GM21737 (cell line): ENCODE results near the gene SUSD1.
A peak's percentile ranks its signal among the peaks of the same experiment; 100 is the strongest.
"Not testable (repeated sequence)": the region's sequence is repeated elsewhere in the genome, so short reads cannot be mapped to it uniquely, and the experiment has no call there.

Experiments used
- ATAC-seq: cut with Tn5 transposase; IDR thresholded peaks from one replicate; pipeline ENCODE4 v1.9.1; 2021; ENCODE audit warnings: mild to moderate bottlenecking, moderate library complexity; ENCODE audit not compliant: unreplicated experiment

SUSD1 gene

DNA sequence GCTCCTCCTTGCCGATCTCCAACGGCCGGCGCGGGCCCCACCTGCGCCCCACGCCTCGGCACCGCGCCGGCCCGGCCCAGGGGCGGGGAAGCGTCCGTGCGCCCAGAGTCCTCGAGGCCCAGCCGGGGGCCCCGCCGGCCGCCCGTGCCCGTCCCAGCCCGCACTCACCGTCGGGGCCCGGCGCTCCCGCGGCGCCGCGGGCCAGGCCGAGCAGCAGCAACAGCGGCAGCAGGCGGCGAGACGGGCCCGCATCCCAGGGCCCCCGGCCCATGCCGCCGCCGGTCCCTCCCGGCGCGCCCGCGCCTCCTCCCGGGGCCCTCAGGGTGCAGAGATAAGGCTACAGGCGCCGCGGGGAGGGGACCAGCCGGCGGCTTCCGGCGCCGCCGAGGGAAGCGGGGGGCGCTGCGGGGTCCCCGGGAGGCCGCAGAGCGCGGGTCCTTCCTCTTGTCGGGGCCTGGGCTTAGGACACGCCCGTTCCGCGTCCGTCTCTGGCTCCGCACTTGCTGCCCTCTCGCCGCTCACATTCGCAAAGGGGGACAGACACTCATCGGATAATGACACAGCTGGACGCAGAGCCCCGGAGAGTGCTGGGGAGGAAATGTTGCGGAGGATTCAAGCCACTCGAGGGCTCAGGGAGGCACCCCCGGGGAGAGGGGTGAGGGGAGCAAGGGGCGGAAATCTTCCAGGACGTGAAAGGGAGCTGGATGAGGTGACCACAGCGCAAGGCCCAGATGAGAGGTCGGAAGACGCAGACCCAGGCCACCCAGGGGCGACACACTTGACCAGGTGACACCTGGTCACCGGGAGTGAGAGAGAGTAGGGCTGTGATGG, at the start of gene SUSD1:
Gene SUSD1, minus strand, starts transcription at position 333 of the 831 bp plus-strand sequence. Its CDS starts 62 bp downstream, at position 271.
- peak; percentile 41 for ATAC-seq

DNA sequence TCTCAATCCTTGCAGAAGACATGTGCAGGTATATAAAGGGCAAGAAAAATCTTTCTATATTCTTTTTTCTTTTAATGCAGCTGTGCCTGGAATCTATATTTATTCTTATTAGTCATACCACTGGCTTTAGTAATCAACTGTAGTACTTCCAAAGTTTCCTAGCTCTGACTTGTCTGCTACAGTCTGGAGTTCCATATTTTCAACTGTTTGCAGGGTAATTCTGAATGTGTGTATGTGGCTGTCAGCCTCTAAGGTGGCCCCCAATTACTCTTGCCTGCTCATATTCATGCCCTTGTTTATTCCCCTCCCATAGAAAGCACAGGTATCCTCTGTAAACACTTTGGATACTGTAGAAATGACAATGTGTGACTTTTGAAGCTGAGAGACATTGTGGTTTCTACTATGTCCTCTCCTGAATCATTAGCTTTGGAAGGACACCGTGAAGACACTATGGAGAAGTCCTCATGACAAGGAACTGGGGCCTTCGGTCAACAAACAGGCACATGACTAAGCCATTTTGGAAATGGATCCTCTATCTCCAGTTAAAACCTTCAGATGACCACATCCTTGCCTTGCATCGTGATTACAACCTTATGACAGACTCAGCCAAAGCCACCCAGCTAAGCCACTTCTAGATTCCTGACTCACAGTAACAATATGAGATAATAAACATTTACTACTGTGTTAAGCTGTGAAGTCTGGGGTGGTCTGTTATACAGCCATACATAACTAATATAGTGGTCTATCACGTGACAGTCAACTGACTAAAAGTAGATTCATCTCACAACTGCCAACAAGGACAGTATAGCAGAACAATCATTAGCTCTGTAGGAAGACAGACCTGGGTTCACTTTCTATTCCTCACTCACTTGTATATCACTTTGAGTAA, 49.5 kb upstream of the SUSD1 start:
- no peak for ATAC-seq

DNA sequence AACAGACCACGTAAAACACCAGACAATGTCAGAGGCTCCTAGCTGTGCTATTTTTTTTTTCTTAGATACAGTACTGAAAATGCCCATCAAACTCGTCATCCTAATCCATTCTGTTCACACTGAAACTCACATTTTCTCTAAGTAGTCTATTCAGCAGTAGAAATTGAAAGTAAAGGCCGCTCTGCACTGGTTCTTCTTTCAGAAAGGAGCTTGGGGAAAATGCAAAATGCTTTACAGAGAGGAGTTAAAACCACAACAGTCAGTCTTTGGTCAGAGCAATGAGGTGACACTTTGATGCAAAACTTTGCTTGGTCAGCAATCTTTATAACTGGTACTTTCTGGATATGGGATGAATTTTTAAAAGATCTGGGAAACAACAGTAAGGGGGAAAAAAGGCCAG, 43.8 kb upstream of the SUSD1 start:
- ATAC-seq: peak; percentile 88

DNA sequence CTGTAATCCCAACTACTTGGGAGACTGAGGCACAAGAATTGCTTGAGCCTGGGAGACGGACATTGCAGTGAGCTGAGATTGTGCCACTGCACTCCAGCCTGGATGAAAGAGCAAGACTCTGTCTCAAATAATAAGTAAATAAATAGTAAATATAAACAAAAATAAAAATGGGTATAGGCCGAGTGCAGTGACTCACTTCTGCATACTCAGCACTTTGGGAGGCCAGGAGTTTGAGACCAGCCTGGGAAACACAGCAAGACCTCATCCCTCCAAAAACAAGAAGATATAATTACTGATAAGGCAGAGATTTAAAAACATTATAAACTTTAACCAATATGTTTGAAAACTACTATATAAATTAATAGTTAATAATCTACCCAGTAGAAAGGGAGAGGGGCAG, 37.8 kb upstream of the SUSD1 start:
- no peak for ATAC-seq

DNA sequence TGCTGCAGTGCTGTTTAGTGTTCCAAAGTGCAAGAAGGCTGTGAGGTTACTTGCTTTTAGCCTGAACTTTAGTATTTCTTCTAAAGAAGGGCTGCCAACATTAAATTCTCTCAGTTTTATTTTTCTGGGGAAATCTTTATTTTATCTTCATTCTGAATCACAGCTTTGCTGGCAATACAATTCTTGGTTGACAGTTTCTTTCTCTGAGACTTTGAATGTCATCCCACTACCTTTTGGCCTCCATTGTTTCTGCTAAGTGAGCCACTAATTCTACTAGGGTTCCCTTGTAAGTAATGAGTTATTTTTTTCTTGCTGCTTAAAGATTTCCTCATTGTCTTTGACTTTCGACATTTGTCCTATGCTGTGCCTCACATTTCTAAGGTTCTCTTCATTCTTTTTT, 32.4 kb upstream of the SUSD1 start:
- ATAC-seq: no peak

- no peak for ATAC-seq
These were observed 28.4 kb upstream of the SUSD1 start for GRCh38 chr9:112203536-112203935.

DNA sequence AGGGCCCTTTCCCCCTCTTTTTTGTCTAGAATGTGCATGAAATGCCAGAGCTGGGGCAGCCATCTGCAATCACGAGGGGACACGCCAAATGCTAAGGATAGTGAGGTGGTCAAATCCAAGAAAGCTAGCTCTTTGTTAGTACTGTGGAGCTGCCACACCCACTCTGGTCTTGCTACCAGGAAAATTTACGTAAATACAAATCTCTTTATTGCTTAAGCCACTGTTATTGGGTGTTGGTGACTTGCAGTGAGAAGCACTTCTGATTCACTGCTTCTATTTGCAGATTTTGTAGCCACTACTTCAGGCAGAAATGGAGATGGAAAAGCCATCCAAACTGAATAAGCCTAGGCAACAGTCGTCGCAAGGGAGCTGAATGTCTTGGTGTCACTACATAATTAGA, 25.6 kb upstream of the SUSD1 start:
- no peak for ATAC-seq

DNA sequence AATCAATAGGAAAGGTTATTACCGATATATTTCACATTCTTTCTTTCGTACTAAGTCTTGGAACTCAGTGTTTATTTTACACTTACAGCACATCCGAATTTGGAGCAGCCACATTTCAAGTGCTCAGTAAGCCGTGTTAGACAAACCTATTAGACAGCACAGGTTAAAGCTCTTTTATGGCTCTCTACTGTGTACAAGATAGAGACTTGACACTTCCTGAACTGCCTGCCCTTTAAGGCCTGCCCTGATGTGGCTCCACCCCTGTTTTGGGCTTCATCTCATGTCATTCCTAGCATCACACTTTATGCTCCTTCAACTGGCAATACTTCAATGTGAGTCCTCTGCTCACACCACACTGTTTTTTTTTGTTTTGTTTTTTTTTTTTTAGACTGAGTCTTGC, 23.5 kb upstream of the SUSD1 start:
- ATAC-seq: no peak

DNA sequence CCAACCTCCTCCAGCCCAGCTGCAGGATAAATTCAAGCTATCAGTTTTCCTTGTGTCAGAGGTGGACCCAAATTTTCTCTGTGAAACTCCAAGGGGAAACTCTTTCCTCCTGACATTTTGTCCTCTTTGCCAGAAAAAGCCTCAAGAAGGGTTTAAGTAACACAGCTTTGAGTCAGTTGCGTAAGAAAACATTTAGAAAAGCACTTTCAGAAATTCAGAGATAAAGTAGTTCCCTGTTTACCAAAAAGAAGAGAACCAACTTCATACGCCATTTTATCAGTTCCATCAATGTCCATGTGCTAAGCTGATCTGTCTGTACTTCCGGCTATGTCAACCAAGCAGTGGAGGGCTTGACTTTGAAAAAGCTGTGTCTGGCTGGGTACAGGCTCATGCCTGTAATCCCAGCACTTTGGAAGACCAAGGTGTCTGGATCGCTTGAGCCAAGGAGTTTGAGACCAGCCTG, 19.9 kb upstream of the SUSD1 start:
- ATAC-seq: no peak

- no peak for ATAC-seq
These were observed 18.6 kb upstream of the SUSD1 start for GRCh38 chr9:112193572-112194288.

GRCh38 chr9:112190320-112190719, 15.2 kb upstream of the SUSD1 start:
- not testable (repeated sequence) for ATAC-seq

DNA sequence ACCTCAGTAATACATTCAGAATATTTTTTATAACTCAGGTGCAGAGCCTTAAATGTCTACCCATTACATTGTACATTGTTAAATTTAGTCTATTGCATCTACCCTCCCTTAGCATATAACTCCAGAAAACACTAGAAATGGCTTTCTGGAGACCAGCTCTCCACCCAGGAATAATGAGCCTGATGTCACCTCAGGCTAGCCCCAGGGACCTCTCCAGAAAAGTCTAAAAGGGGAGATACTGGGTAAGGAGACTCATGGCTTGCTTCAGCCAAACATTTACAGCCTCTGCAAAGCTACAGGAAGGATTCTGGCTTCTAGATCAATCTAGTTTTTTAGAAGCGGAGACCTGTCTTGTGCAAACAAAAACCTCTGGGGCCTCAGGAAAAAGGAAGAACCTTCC, 13.8 kb upstream of the SUSD1 start:
- no peak for ATAC-seq

DNA sequence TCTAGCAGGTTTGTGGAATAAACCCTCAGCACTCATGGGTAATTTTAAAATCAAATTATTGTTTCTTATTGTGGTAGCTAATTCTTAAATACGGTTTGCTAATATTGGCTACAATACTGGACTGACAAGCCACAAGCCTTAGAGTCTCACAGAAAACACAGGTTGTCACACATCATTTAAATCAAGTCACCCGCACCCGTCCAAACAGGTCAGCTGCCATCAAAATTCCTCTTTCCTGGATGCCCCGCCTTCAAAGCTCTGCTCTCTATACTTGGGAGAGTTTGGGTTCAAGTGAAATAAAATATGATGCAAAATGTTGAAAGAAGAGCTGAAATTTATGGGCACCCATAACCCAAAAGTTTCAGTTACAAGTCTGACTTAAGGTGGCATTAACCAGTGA, 12.3 kb upstream of the SUSD1 start:
- ATAC-seq: no peak

GRCh38 chr9:112186695-112187094, 11.6 kb upstream of the SUSD1 start:
- ATAC-seq: no peak

GRCh38 chr9:112184946-112185345, 9.8 kb upstream of the SUSD1 start:
- ATAC-seq: no peak

- ATAC-seq: no peak
These were observed 9.1 kb upstream of the SUSD1 start for GRCh38 chr9:112184221-112184620.

DNA sequence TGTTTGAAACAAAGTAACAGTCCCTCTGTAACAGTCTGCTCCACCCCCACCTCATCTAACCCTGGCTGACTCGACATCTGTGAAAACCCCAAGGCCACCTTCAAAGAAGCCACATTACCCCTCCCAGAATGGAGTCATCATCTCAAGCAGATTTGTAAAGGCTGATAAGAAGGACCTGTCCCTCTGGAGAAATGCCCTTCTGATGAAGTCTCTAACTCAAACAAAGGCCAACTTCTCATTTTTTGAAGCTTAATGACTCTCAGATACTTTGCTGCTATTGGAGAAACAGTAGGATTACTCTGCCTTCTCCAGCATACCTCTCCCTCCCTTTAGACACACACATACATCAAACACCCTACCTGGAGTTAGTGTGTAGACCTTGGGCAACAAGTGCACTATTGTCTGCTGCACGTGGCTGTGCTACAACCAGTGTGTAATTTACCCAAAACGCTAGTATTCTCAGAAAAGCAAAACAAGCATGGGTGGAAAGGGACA, 5.3 kb upstream of the SUSD1 start:
- no peak for ATAC-seq

- ATAC-seq: no peak
These were observed 4.7 kb upstream of the SUSD1 start for GRCh38 chr9:112179816-112180215.

DNA sequence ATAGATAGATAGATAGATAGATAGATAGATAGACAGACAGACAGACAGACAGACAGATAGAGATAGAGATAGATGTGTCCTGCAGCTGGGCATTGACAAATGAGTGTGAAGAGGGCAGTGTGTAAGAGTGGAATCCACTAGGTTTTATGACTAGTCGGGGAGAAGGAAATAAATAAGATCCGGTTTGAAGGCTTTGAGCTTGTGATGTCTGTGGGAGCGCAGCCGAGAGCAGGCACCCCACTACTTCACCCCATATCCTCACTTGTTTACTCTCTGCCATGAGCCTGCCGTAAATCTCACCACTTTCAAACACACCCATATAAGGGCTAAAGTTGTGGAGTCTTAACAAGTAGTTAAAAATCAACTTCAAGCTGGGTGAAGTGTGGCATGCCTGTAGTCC, 1.4 kb upstream of the SUSD1 start:
- no peak for ATAC-seq

GRCh38 chr9:112175796-112176315, 759 bp upstream of the SUSD1 start:
- no peak for ATAC-seq
